ENCODE measurements around the gene KLHDC8A.

DNA sequence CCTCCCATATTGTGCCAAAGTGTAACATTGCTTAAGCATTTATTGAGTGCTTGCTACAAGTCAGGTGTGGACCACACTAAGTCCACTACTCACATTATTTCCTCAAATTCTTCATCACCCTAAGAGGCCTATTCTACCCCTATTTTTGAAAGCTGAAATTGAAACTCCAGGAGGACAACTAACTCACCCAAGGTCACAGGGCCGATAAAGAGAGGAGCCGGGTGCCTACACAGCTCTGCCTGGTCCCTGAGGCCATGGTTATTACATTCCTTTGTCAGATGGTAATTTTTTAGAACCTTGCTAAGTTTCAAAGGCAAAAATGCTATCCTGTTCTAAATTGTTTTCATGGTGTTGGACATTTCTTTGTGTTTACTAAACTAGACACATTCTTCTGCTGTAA is 24.2 kb upstream of the KLHDC8A start:
- TF ChIP-seq, protein P1, sequence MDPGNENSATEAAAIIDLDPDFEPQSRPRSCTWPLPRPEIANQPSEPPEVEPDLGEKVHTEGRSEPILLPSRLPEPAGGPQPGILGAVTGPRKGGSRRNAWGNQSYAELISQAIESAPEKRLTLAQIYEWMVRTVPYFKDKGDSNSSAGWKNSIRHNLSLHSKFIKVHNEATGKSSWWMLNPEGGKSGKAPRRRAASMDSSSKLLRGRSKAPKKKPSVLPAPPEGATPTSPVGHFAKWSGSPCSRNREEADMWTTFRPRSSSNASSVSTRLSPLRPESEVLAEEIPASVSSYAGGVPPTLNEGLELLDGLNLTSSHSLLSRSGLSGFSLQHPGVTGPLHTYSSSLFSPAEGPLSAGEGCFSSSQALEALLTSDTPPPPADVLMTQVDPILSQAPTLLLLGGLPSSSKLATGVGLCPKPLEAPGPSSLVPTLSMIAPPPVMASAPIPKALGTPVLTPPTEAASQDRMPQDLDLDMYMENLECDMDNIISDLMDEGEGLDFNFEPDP (CRISPR knock-in tag; IDR thresholded peaks at IDR 0.05): no peak
- TF ChIP-seq CBFB (CRISPR knock-in tag; IDR thresholded peaks at IDR 0.05): no peak
- TF ChIP-seq FOXM1 (IDR thresholded peaks at IDR 0.05; ENCODE audit: low read depth): no peak
- TF ChIP-seq FOXM1 (CRISPR knock-in tag; IDR thresholded peaks at IDR 0.05; ENCODE audit: low read depth): no peak
- no peak for TF ChIP-seq NFRKB (IDR thresholded peaks at IDR 0.05; ENCODE audit: low read depth)
- no peak for TF ChIP-seq TEAD4 (IDR thresholded peaks at IDR 0.05; ENCODE audit: low read length)
- no peak for TF ChIP-seq TEAD4 (CRISPR knock-in tag; IDR thresholded peaks at IDR 0.05; ENCODE audit: borderline replicate concordance)
- no peak for TF ChIP-seq ZNF23 (CRISPR knock-in tag; IDR thresholded peaks at IDR 0.05)
- no peak for TF ChIP-seq TAF15 (IDR thresholded peaks at IDR 0.05; ENCODE audit: low read depth, low read length)
